GM23248 (cell line): Measurements from ENCODE around the gene USP10.

ENCODE experiments used
- EZH2 ChIP-seq: fragments of 200-600 bp; sonication (generic); IDR thresholded peaks from 2 replicates; pipeline ENCODE4 v1.6.1; 2018; ENCODE audit warnings: antibody characterized with exemption, mild to moderate bottlenecking; ENCODE audit not compliant: insufficient read depth, poor library complexity, severe bottlenecking
- EZH2phosphoT487 ChIP-seq: fragments of 200-600 bp; sonication (generic); IDR thresholded peaks from 2 replicates; pipeline ENCODE4 v1.6.1; 2018; ENCODE audit warnings: antibody characterized with exemption, moderate library complexity, mild to moderate bottlenecking, low read depth; ENCODE audit not compliant: insufficient read depth

- TF ChIP-seq EZH2, result no peak
- no peak for TF ChIP-seq EZH2phosphoT487
Observed at GRCh38 chr16:84791088-84791487, 91.3 kb downstream of the USP10 start.
